ENCODE data around the gene DNAJC16. TPM values are rescaled to one million over a fixed set of nuclear protein-coding genes. Genes with fewer than 3 reads are reported as not detected.
"Not testable (repeated sequence)": the region's sequence is repeated elsewhere in the genome, so short reads cannot be mapped to it uniquely, and the experiment has no call there.

Gene DNAJC16
- total RNA-seq, 1 donor from 2014 or later, result 30.0 TPM

GRCh38 chr1:15583016-15583706 lies 56.5 kb downstream of the DNAJC16 start:
- DNase-seq (ENCODE audit: low spot score), result no peak

GRCh38 chr1:15584489-15585363 lies 58.1 kb downstream of the DNAJC16 start, which contains the start of gene AGMAT:
TSS of gene AGMAT (minus strand) at chr1:15585051. CDS start at chr1:15584967, 84 bp downstream.
- peak; percentile 23 for DNase-seq (ENCODE audit: low spot score)

DNA sequence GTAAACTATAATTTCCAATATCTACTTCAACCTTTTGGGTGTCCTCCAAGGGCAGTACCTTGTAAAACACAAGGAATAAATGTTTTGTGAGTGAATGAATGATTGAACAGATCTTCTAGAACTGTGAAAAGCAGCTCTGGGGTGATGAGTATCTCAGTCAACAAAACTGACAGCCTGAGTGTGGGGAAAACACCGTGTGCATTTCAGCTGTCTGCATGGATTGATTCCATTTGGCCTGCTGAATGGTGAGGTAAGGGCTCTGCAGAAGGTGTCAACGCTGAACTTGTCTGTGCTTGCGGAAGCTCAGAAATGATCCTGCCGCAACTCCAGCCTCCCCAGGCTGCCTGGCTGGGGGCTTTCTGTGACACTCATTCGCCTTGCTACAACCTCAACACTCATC lies 65.6 kb downstream of the DNAJC16 start:
- DNase-seq (ENCODE audit: low spot score), result no peak

- DNase-seq (ENCODE audit: low spot score), result no peak
Observed at GRCh38 chr1:15595809-15596617, 69.4 kb downstream of the DNAJC16 start.

GRCh38 chr1:15598436-15598835 lies 71.8 kb downstream of the DNAJC16 start:
- DNase-seq (ENCODE audit: low spot score), result no peak

DNA sequence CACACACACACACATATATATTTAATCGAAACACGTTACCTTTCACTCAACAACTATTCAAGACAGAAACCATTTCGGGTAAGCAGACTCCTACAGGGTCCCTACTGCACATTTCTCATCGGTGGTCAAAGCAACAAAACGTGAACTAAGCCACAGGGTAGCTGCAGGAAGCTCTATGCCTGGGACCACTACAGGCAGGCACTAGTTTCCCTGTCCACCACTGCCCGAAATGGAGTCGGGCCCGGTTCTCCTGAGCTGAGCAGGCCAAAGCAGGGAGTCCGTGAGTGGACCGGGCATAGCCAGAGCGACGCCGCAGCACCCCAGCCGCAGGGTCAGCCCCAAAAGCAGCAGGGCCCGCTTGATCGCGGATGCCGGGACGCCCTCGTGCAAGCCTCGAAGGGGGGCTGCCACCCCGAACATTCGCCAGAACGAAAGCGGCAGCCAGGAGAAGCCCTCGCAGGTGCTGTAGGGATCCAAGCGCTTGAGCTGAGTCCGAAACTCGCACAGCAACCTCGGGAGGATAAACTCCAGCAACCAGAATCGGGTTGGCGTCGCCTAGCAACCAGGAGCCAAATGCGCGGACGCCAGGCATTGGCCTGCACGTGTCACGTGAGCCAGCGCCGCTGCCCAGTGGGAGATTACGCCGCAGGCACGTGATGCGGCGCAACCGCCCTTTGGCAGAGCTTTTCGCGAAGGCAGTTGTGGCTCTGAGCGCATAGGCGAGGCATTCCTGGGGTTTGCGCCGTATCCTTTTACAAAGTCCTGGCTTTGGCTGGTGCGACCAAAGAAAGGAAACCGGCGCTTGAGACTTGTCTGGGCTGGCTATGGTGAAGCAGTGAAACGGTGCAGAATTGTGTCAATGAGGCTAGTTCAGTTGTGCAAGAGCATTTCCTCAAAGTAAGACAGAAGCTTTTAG lies 76.7 kb downstream of the DNAJC16 start:
- DNase-seq (ENCODE audit: low spot score), result peak; percentile 98

DNA sequence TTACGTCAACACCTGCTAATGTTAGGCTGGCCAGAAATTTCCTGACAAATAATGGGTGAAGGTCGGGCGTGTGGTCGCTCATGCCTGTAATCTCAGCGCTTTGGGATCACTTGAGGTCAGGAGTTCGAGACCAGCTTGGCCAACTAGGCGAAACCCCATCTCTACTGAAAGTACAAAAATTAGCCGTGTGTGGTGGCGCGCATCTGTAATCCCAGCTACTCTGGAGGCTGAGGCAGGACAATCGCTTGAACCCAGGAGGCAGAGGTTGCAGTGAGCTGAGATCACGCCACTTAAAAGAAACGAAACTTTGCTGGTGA lies 77.3 kb downstream of the DNAJC16 start:
- DNase-seq (ENCODE audit: low spot score), result not testable (repeated sequence)

- not testable (repeated sequence) for DNase-seq (ENCODE audit: low spot score)
Observed at GRCh38 chr1:15604400-15604799, 77.8 kb downstream of the DNAJC16 start.

- DNase-seq (ENCODE audit: low spot score), result no peak
Observed at GRCh38 chr1:15605398-15606383, 79.0 kb downstream of the DNAJC16 start.

- DNase-seq (ENCODE audit: low spot score), result no peak
Observed at GRCh38 chr1:15609631-15610030, 83.0 kb downstream of the DNAJC16 start.

DNA sequence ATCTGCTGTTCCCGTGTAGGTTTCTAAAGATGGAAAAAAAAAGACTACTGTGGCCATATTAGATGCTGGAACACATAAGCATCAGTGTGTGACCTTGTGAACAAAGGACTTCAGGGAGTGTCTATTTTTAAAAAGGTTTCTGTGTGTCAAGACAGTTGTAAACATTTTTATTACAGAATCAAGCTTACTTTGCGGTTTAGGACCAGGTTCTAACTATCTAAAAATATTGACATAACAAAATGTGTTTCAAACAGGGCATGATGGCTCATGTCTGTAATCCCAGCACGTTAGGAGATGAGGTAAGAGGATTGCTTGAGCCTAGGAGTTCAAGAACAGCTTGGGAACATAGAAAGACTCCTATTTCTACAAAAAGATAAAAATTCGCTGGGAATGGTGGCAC lies 83.5 kb downstream of the DNAJC16 start:
- DNase-seq (ENCODE audit: low spot score), result no peak

GRCh38 chr1:15616373-15617172 lies 89.9 kb downstream of the DNAJC16 start:
- no peak for DNase-seq (ENCODE audit: low spot score)

GRCh38 chr1:15617173-15618076 lies 90.8 kb downstream of the DNAJC16 start, which contains the start of gene DDI2:
TSS of gene DDI2 (plus strand) at chr1:15617458. CDS start at chr1:15617671, 213 bp downstream.
- DNase-seq (ENCODE audit: low spot score), result peak; percentile 96

GRCh38 chr1:15618077-15618654 lies 91.5 kb downstream of the DNAJC16 start:
- no peak for DNase-seq (ENCODE audit: low spot score)

DNA sequence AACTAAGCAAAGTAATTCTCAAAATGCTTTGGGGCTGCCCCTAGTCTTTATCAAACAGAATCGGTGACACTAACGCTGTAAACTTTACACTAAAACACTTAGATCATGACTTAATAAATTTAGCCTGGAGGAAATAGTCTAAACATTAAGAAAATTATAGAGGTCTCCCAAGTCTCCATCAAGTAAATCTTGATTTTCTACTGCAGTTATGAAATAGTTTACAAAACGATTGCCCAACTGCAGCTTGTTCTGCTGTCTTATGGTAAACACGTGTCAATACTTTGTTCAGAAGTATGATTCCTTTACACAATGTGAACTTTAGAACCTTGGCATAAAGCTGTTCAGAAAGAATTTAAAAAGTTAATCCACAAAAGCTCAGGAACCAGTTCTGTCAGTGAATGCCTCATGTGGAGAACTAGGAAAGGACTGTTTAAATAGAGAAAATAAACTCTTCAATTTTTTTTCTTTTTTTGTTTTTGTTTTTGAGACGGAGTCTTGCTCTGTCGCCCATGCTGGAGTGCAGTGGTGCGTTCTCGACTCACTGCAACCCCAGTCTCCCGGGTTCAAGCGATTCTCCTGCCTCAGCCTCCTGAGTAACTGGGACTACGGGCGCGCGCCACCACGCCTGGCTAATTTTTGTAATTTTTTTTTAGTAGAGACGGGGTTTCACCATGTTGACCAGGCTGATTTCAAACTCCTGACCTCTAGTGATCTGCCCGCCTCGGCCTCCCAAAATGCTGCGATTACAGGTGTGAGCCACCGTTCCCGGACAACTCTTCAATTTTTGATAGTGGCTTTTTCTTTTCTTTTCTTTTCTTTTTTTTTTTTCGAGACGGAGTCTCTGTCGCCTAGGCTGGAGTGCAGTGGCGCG lies 92.2 kb downstream of the DNAJC16 start:
- no peak for DNase-seq (ENCODE audit: low spot score)

GRCh38 chr1:15620155-15620545 lies 93.5 kb downstream of the DNAJC16 start:
- no peak for DNase-seq (ENCODE audit: low spot score)

All from mucosa of gallbladder (tissue), 1 donor.